ENCODE data around the gene FRRS1L. TPM values are rescaled to one million over a fixed set of nuclear protein-coding genes. Genes with fewer than 3 reads are reported as not detected.

FRRS1L gene
- total RNA-seq, 6 donors from 2014 or later: 0.06 to 0.13 (median 0.10) TPM; not detected in 3

- TF ChIP-seq POLR2A (IDR thresholded peaks at IDR 0.05) (no peak), POLR2AphosphoS5 (IDR thresholded peaks at IDR 0.05) (no peak), EP300 (IDR thresholded peaks at IDR 0.05) (no peak), CTCF (IDR thresholded peaks at IDR 0.05) (no peak)
- WGBS, 2 donors: 50 to 100% methylated on average over 1 of the region's 1 CpG
- H3K9me3 ChIP-seq: no peaks in the 10 kb centered on the region
- H3K4me1 ChIP-seq: peaks cover 8 to 31% (median 28%) of the 10 kb centered on the region in 4 donors
- H3K27ac ChIP-seq: no peak overlapping the region
- H3K36me3 ChIP-seq: peaks cover 3 to 61% (median 35%) of the 10 kb centered on the region in 4 donors
- DNase-seq: no peak
- no peaks in the 10 kb centered on the region for H3K27me3 ChIP-seq
- no peak overlapping the region for H3K4me3 ChIP-seq
- ATAC-seq (ENCODE audit: low FRiP score in 2 of 2): no peak
Measured at GRCh38 chr9:109092587-109092986, 74.5 kb downstream of the FRRS1L start.

GRCh38 chr9:109092051-109092580, 74.9 kb downstream of the FRRS1L start:
- ATAC-seq (ENCODE audit: low FRiP score in 2 of 2) (no peak), DNase-seq (no peak)
- Histone ChIP-seq H3K4me1 (peaks cover 3 to 26% (median 25%) of the 10 kb centered on the region in 4 donors), H3K27me3 (no peaks in the 10 kb centered on the region), H3K9me3 (no peaks in the 10 kb centered on the region), H3K27ac (no peak overlapping the region), H3K36me3 (peaks cover 3 to 65% (median 36%) of the 10 kb centered on the region in 4 donors), H3K4me3 (no peak overlapping the region)
- TF ChIP-seq CTCF (IDR thresholded peaks at IDR 0.05) (no peak), POLR2AphosphoS5 (IDR thresholded peaks at IDR 0.05) (no peak), POLR2A (IDR thresholded peaks at IDR 0.05) (no peak), EP300 (IDR thresholded peaks at IDR 0.05) (no peak)

- H3K27me3 ChIP-seq: no peaks in the 10 kb centered on the region
- no peak overlapping the region for H3K27ac ChIP-seq
- peaks cover 0 to 6% (median 1%) of the 10 kb centered on the region in 4 donors for H3K4me1 ChIP-seq
- H3K9me3 ChIP-seq: no peaks in the 10 kb centered on the region
- H3K36me3 ChIP-seq: peaks cover 3 to 88% (median 39%) of the 10 kb centered on the region in 4 donors
- TF ChIP-seq EP300 (IDR thresholded peaks at IDR 0.05) (no peak), POLR2AphosphoS5 (IDR thresholded peaks at IDR 0.05) (no peak), POLR2A (IDR thresholded peaks at IDR 0.05) (no peak), CTCF (IDR thresholded peaks at IDR 0.05) (no peak)
- WGBS, 2 donors: 95 to 97% methylated on average over 7 of the region's 7 CpGs
- H3K4me3 ChIP-seq: no peak overlapping the region
- ATAC-seq (ENCODE audit: low FRiP score in 2 of 2): no peak
- no peak for DNase-seq
Measured at GRCh38 chr9:109088221-109088620, 78.8 kb downstream of the FRRS1L start.

- Histone ChIP-seq H3K27me3 (no peaks in the 10 kb centered on the region), H3K4me1 (peaks cover 0 to 6% (median 1%) of the 10 kb centered on the region in 4 donors), H3K27ac (no peak overlapping the region), H3K4me3 (no peak overlapping the region), H3K9me3 (no peaks in the 10 kb centered on the region), H3K36me3 (peaks cover 3 to 84% (median 37%) of the 10 kb centered on the region in 4 donors)
- DNase-seq (peak in 1 of 2 donors; percentile 33), ATAC-seq (ENCODE audit: low FRiP score in 2 of 2) (peak in 1 of 2 donors; percentile 34)
- TF ChIP-seq POLR2A (IDR thresholded peaks at IDR 0.05) (no peak), EP300 (IDR thresholded peaks at IDR 0.05) (no peak), POLR2AphosphoS5 (IDR thresholded peaks at IDR 0.05) (no peak), CTCF (IDR thresholded peaks at IDR 0.05) (no peak)
- 81 to 93% methylated on average over 2 of the region's 2 CpGs for WGBS, 2 donors
Measured at GRCh38 chr9:109087795-109088194, 79.3 kb downstream of the FRRS1L start.

- Histone ChIP-seq H3K4me3 (no peak overlapping the region), H3K9me3 (no peaks in the 10 kb centered on the region), H3K4me1 (peaks cover 0 to 6% (median 0%) of the 10 kb centered on the region in 4 donors), H3K27ac (no peak overlapping the region), H3K36me3 (peaks cover 3 to 78% (median 29%) of the 10 kb centered on the region in 4 donors), H3K27me3 (no peaks in the 10 kb centered on the region)
- TF ChIP-seq POLR2A (IDR thresholded peaks at IDR 0.05): no peak
- no peak for TF ChIP-seq CTCF (IDR thresholded peaks at IDR 0.05)
- TF ChIP-seq EP300 (IDR thresholded peaks at IDR 0.05): no peak
- no peak for TF ChIP-seq POLR2AphosphoS5 (IDR thresholded peaks at IDR 0.05)
- ATAC-seq (ENCODE audit: low FRiP score in 2 of 2): peak; percentile 43 to 51
- 90 to 100% methylated on average over 3 of the region's 3 CpGs for WGBS, 2 donors
- DNase-seq: no peak
Measured at GRCh38 chr9:109086221-109086620, 80.8 kb downstream of the FRRS1L start.
